Stomach (tissue), 9 donors: ENCODE results near the gene PARP1. TPM values are rescaled to one million over a fixed set of nuclear protein-coding genes. Genes with fewer than 3 reads are reported as not detected.

Experiments
- DNase-seq, 2 donors: peaks; one replicate each; pipeline versions ENCODE4 v3.0.0 to v3.0.0-alpha.2; 2013 to 2019
- H3K27ac ChIP-seq, 5 donors: fragments of 200-600 bp in 4 of 5; sonication (generic) in 4 of 5; one replicate each; pipeline ENCODE4 v1.5.1; 2013 to 2019; ENCODE audit warnings: mild to moderate bottlenecking in 1 of 5, moderate library complexity in 1 of 5
- H3K27me3 ChIP-seq, 3 donors: fragments of 200-600 bp; sonication (generic); one replicate each; pipeline ENCODE4 v1.5.1; 2017 to 2019; ENCODE audit warnings: mixed run types in 1 of 3
- H3K36me3 ChIP-seq, 4 donors: fragments of 200-600 bp; sonication (generic); 1 replicate in 3 of 4; 2 replicates in 1 of 4; pipeline ENCODE4 v1.5.1; 2016 to 2019
- H3K4me1 ChIP-seq, 4 donors: fragments of 200-600 bp; sonication (generic); one replicate each; pipeline ENCODE4 v1.5.1; 2016 to 2019
- H3K4me3 ChIP-seq, 4 donors: fragments of 200-600 bp; sonication (generic) in 3 of 4; one replicate each; pipeline ENCODE4 v1.5.1; 2016 to 2019; ENCODE audit warnings: mild to moderate bottlenecking in 1 of 4
- H3K9me3 ChIP-seq, 4 donors: fragments of 200-600 bp; sonication (generic); one replicate each; pipeline ENCODE4 v1.5.1; 2016 to 2019
- CTCF ChIP-seq, 7 experiments: fragments of 450-650 bp in 4 of 7; fragments of 200-600 bp in 3 of 7; sonication (generic) in 3 of 7; IDR thresholded peaks; one replicate each; pipeline ENCODE4 v1.5.1; 2016 to 2019; ENCODE audit warnings: antibody characterized with exemption in 7 of 7, control low read depth in 2 of 7, mild to moderate bottlenecking in 1 of 7
- EP300 ChIP-seq: sonication (generic); formaldehyde crosslinking; IDR thresholded peaks from one replicate; pipeline ENCODE4 v1.6.1; 2017; ENCODE audit warnings: antibody characterized with exemption
- POLR2A ChIP-seq, 4 donors: fragments of 450-650 bp; IDR thresholded peaks; one replicate each; pipeline ENCODE4 v1.6.1; 2016; ENCODE audit warnings: antibody characterized with exemption in 4 of 4, control low read depth in 2 of 4, mild to moderate bottlenecking in 1 of 4, moderate library complexity in 1 of 4
- POLR2AphosphoS5 ChIP-seq, 3 donors: sonication (generic); formaldehyde crosslinking; IDR thresholded peaks; one replicate each; pipeline ENCODE4 v1.6.1; 2016; ENCODE audit warnings: antibody characterized with exemption in 3 of 3
- WGBS, 5 donors: extraction: QIAGEN DNeasy Blood & Tissue Kit in 3 of 5; methylation state at CpG; one replicate each; pipeline versions ENCODE4 v1.1.5 to v1.1.7; 2013 to 2018; 5-methylcytosine and 5-hydroxymethylcytosine counted together
- intact Hi-C: fragments of 100-400 bp; cut with DNase I; formaldehyde crosslinking; loops from one replicate; pipeline ENCODE4 v1.15.1; 2023; ENCODE audit warnings: low total_unique reads
- polyA plus RNA-seq, 3 donors: library from polyadenylated mRNA; stranded (reverse); fragments of 200-250 nt; gene quantifications; one replicate each; pipeline ENCODE4 v1.2.3, GENCODE V29; 2013
- total RNA-seq, 5 donors: library from RNA; depleted of rRNA; stranded (reverse); fragments of >200 nt; gene quantifications; one replicate each; pipeline versions ENCODE4 v1.1.0 to v1.2.3, GENCODE V29; 2014 to 2016
- donor health status: healthy with polysubstance abuse.
- donor health status: Bipolar disorder and iron deficiency.
- donor health status: healthy.

PARP1 gene
- total and polyA plus RNA-seq, 8 donors: 17.4 to 103 (median 29.1) TPM

DNA sequence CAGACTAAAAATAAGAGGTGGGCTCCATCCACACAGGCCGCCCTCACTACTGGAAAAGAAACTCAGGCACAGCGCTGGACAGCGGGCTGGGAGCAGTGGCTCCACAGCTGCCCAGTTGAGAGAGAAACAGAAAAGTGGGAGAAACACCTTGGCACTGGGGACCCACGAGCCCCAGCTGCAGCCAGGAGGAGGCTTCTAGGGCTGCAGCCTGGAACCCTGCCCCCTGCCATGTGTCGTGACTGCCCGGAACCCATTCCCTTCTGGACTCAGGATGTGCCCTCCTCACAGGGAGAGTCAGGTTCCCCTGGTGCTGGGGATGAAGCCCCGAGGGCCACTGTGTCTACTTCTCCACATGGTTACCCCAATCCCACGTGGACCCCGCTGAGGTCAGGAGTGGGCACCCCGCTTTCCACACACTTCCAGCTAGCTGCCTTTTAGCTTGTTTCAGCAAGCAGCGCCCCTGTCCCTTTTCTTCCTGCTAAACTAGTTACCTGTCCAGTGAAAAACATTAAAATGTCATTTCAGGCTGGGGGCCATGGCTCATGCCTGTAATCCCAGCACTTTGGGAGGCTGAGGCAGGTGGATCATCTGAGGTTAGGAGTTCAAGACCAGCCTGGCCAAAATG lies 35.9 kb downstream of the PARP1 start:
- Histone ChIP-seq H3K27me3 (no peaks in the 10 kb centered on the region), H3K4me3 (no peak overlapping the region), H3K36me3 (peaks cover 84 to 100% (median 100%) of the 10 kb centered on the region in 4 donors), H3K9me3 (no peaks in the 10 kb centered on the region), H3K27ac (no peak overlapping the region), H3K4me1 (no peaks in the 10 kb centered on the region)
- DNase-seq: no peak
- TF ChIP-seq CTCF (IDR thresholded peaks at IDR 0.05) (no peak), POLR2AphosphoS5 (IDR thresholded peaks at IDR 0.05) (no peak), EP300 (no peak), POLR2A (IDR thresholded peaks at IDR 0.05) (no peak)
- intact Hi-C loops: no loop called here
- WGBS, 5 donors: 89 to 96% (median 94%) methylated on average over 11 of the region's 11 CpGs

DNA sequence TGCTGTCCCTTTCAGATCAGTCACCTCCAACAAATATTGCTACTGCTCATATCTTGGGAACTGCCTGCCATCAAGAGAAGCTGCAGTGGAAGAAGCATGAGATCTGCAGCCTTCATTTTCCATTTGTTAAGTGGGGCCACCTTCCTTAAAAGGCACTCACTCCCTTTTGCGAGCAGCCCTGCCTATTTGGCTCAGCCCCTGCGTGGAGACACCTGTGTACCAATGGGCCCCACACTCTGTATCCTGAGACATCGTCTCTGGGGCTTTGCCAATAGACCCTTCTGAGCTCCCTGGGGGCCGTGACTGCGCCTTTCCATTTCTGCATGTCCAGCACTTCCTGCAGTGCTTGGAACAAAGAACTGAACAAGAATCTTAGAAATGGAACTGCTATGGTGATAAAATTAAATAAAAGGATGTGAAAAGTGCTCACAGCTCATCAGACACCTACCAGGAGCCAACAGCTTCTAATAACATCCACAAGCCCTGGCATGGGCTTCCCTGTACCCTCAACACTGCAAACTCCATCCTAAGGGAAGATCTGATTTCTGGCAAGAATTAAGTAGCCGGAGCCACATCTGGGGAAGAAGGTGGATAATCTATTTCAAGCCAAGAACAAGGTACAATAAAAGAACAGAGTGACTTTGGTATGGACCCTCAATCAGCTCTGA lies 36.7 kb downstream of the PARP1 start:
- intact Hi-C loops: no loop called here
- Histone ChIP-seq H3K4me1 (no peaks in the 10 kb centered on the region), H3K27me3 (no peaks in the 10 kb centered on the region), H3K4me3 (no peak overlapping the region), H3K27ac (no peak overlapping the region), H3K36me3 (peaks cover 84 to 100% (median 100%) of the 10 kb centered on the region in 4 donors), H3K9me3 (no peaks in the 10 kb centered on the region)
- TF ChIP-seq POLR2A (IDR thresholded peaks at IDR 0.05) (no peak), CTCF (IDR thresholded peaks at IDR 0.05) (no peak), POLR2AphosphoS5 (IDR thresholded peaks at IDR 0.05) (no peak), EP300 (no peak)
- no peak for DNase-seq
- WGBS, 5 donors: 83 to 91% (median 90%) methylated on average over 6 of the region's 6 CpGs

DNA sequence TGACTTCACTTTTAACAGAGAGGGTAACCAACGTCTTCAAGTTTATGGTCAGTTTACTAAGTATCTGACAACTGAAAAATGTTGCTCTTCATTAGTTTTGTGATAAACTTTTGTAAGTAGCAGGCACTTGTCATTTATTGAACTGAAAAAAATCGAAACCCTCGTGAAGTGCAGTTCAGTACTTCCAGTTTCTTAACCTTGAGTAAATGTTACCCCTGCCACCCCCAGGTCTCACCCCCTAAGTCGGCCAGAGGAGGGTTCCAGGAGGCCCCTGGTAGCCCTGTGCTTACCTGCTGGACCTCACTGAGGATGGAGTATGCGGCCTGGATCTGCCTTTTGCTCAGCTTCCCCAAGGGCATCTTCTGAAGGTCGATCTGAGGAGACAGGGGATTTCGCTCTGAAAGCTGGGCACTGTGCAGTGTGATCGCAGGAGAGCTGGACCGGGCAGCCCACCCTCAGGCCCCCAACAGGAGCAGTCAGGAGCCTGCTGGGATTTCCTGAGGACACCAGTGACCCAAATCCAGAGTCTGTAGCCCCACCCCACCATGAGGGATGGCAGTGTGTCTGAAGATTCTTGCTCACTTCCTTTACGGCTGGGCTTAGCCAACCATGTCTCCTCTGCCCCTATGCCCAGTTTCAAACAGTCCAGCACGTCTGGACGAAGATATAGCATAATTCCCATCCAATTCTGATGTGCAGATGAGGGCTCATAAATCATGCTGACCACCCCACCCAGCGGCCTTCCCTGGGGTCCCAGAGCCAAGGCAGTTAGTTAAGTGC lies 37.6 kb downstream of the PARP1 start:
- Histone ChIP-seq H3K4me3 (no peak overlapping the region), H3K27ac (no peak overlapping the region), H3K27me3 (no peaks in the 10 kb centered on the region), H3K9me3 (no peaks in the 10 kb centered on the region), H3K36me3 (peaks cover 89 to 100% (median 100%) of the 10 kb centered on the region in 4 donors), H3K4me1 (no peaks in the 10 kb centered on the region)
- no peak for TF ChIP-seq POLR2A (IDR thresholded peaks at IDR 0.05)
- no peak for TF ChIP-seq POLR2AphosphoS5 (IDR thresholded peaks at IDR 0.05)
- no peak for TF ChIP-seq CTCF (IDR thresholded peaks at IDR 0.05)
- no peak for TF ChIP-seq EP300
- intact Hi-C loops: no loop called here
- WGBS, 5 donors: 82 to 90% (median 89%) methylated on average over 13 of the region's 13 CpGs
- DNase-seq: no peak

- no peak for DNase-seq
- 75 to 91% (median 86%) methylated on average over 6 of the region's 6 CpGs for WGBS, 5 donors
- H3K27ac ChIP-seq: no peak overlapping the region
- peaks cover 86 to 100% (median 100%) of the 10 kb centered on the region in 4 donors for H3K36me3 ChIP-seq
- no peaks in the 10 kb centered on the region for H3K9me3 ChIP-seq
- no peak overlapping the region for H3K4me3 ChIP-seq
- H3K4me1 ChIP-seq: no peaks in the 10 kb centered on the region
- TF ChIP-seq EP300 (no peak), POLR2A (IDR thresholded peaks at IDR 0.05) (no peak), CTCF (IDR thresholded peaks at IDR 0.05) (no peak)
- no peaks in the 10 kb centered on the region for H3K27me3 ChIP-seq
- intact Hi-C loops: no loop called here
Observed at GRCh38 chr1:226369110-226369509, 38.8 kb downstream of the PARP1 start.
